ENCODE results near the gene PLCB1.

PLCB1 gene

DNA sequence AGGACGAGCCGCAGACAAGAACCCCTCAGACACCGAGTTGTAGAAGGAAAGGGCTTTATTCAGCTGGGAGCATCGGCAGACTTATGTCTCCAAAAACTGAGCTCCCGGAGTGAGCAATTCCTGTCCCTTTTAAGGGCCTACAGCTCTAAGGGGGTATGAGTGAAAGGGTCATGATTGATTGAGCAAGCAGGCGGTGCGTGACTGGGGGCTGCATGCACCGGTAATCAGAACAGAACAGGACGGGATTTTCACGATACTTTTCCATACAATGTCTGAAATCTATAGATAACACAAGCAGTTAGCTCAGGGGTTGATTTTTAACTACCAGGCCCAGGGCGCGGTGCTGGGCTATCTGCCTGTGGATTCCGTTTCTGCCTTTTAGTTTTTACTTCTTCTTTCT lies 710.5 kb downstream of the PLCB1 start:
- Histone ChIP-seq H2AFZ (ENCODE audit: low read length) (no peak overlapping the region), H3K4me3 (ENCODE audit: low read length, poor library complexity, severe bottlenecking) (no peak overlapping the region), H3K27me3 (ENCODE audit: insufficient read depth, low read length, poor library complexity, severe bottlenecking) (no peaks in the 10 kb centered on the region), H3K4me1 (ENCODE audit: insufficient read depth, low read length, poor library complexity, severe bottlenecking) (no peaks in the 10 kb centered on the region), H3K9me2 (replicated peaks; ENCODE audit: low read depth, low read length) (no peaks in the 10 kb centered on the region), H3F3A (ENCODE audit: low read depth) (no peaks in the 10 kb centered on the region), H3K4me2 (ENCODE audit: low read depth, low read length, poor library complexity, severe bottlenecking) (no peak overlapping the region), H3K9ac (ENCODE audit: low read depth, low read length, poor library complexity, severe bottlenecking) (no peak overlapping the region), H4K20me1 (ENCODE audit: insufficient read depth, low read length, poor library complexity, severe bottlenecking) (no peaks in the 10 kb centered on the region), H3K79me2 (ENCODE audit: insufficient read depth, low read length) (no peaks in the 10 kb centered on the region), H3K9me3 (ENCODE audit: insufficient read depth, low read depth, low read length) (no peaks in the 10 kb centered on the region), H3K36me3 (ENCODE audit: insufficient read depth, low read length) (no peaks in the 10 kb centered on the region)
- TF ChIP-seq, protein P1, sequence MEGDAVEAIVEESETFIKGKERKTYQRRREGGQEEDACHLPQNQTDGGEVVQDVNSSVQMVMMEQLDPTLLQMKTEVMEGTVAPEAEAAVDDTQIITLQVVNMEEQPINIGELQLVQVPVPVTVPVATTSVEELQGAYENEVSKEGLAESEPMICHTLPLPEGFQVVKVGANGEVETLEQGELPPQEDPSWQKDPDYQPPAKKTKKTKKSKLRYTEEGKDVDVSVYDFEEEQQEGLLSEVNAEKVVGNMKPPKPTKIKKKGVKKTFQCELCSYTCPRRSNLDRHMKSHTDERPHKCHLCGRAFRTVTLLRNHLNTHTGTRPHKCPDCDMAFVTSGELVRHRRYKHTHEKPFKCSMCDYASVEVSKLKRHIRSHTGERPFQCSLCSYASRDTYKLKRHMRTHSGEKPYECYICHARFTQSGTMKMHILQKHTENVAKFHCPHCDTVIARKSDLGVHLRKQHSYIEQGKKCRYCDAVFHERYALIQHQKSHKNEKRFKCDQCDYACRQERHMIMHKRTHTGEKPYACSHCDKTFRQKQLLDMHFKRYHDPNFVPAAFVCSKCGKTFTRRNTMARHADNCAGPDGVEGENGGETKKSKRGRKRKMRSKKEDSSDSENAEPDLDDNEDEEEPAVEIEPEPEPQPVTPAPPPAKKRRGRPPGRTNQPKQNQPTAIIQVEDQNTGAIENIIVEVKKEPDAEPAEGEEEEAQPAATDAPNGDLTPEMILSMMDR (conservative IDR thresholded peaks at IDR 0.05; ENCODE audit: low read length), result no peak
- TF ChIP-seq EZH2phosphoT487 (IDR thresholded peaks at IDR 0.05; ENCODE audit: borderline replicate concordance), result no peak

DNA sequence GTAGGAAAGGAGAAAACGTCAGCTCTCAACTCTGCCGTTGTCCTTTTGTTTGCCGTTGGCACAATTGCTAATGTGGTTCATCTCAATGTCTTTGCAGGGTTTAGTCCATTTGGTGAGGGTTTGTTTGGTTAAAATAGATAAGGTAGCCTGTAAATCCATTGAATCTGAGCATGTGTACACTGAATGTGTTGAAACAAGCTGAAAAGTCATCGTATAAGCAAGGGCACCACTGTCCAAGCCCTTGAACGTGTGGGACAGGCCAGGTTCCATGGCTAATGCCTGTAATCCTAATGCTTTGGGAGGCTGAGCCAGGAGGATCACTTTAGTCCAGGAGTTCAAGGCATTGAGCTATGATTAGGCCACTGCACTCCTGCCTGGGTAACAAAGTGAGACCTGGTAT lies 712.1 kb downstream of the PLCB1 start:
- Histone ChIP-seq H3K9me3 (ENCODE audit: insufficient read depth, low read depth, low read length) (no peaks in the 10 kb centered on the region), H3K9me2 (replicated peaks; ENCODE audit: low read depth, low read length) (no peaks in the 10 kb centered on the region), H2AFZ (ENCODE audit: low read length) (no peak overlapping the region), H3K79me2 (ENCODE audit: insufficient read depth, low read length) (no peaks in the 10 kb centered on the region), H3K4me1 (ENCODE audit: insufficient read depth, low read length, poor library complexity, severe bottlenecking) (no peaks in the 10 kb centered on the region), H3F3A (ENCODE audit: low read depth) (no peaks in the 10 kb centered on the region), H4K20me1 (ENCODE audit: insufficient read depth, low read length, poor library complexity, severe bottlenecking) (no peaks in the 10 kb centered on the region), H3K4me2 (ENCODE audit: low read depth, low read length, poor library complexity, severe bottlenecking) (no peak overlapping the region), H3K4me3 (ENCODE audit: low read length, poor library complexity, severe bottlenecking) (no peak overlapping the region), H3K36me3 (ENCODE audit: insufficient read depth, low read length) (no peaks in the 10 kb centered on the region), H3K9ac (ENCODE audit: low read depth, low read length, poor library complexity, severe bottlenecking) (no peak overlapping the region), H3K27me3 (ENCODE audit: insufficient read depth, low read length, poor library complexity, severe bottlenecking) (no peaks in the 10 kb centered on the region)
- TF ChIP-seq, protein P1 (conservative IDR thresholded peaks at IDR 0.05; ENCODE audit: low read length), result no peak
- no peak for TF ChIP-seq EZH2phosphoT487 (IDR thresholded peaks at IDR 0.05; ENCODE audit: borderline replicate concordance)

DNA sequence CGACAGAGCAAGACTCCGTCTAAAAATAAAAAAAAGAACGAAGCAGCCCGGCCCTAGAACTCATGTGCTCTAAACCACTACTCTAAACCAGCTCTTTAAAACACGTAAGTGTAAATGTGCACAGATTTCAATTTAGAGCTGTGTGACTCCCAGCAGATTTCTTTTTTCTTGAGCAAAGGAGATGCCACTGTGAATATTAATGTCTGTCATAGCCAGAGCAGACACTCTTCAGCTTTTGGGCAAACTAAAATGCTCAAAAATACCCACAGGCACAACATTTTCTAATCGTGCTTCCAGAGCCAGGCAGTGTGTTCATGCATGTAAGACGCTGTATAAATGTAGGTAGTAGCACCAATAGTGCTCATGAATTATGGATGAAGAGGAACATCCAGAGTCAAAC lies 717.9 kb downstream of the PLCB1 start:
- H3K27me3 ChIP-seq (ENCODE audit: insufficient read depth, low read length, poor library complexity, severe bottlenecking), result no peaks in the 10 kb centered on the region
- no peaks in the 10 kb centered on the region for H3K9me2 ChIP-seq (replicated peaks; ENCODE audit: low read depth, low read length)
- H3K9me3 ChIP-seq (ENCODE audit: insufficient read depth, low read depth, low read length), result no peaks in the 10 kb centered on the region
- TF ChIP-seq, protein P1 (conservative IDR thresholded peaks at IDR 0.05; ENCODE audit: low read length), result no peak
- TF ChIP-seq EZH2phosphoT487 (IDR thresholded peaks at IDR 0.05; ENCODE audit: borderline replicate concordance), result no peak
- H2AFZ ChIP-seq (ENCODE audit: low read length), result no peak overlapping the region
- H3K4me1 ChIP-seq (ENCODE audit: insufficient read depth, low read length, poor library complexity, severe bottlenecking), result peaks cover 8% of the 10 kb centered on the region
- H3K36me3 ChIP-seq (ENCODE audit: insufficient read depth, low read length), result no peaks in the 10 kb centered on the region
- H4K20me1 ChIP-seq (ENCODE audit: insufficient read depth, low read length, poor library complexity, severe bottlenecking), result no peaks in the 10 kb centered on the region
- no peaks in the 10 kb centered on the region for H3F3A ChIP-seq (ENCODE audit: low read depth)
- no peak overlapping the region for H3K9ac ChIP-seq (ENCODE audit: low read depth, low read length, poor library complexity, severe bottlenecking)
- H3K4me2 ChIP-seq (ENCODE audit: low read depth, low read length, poor library complexity, severe bottlenecking), result no peak overlapping the region
- no peaks in the 10 kb centered on the region for H3K79me2 ChIP-seq (ENCODE audit: insufficient read depth, low read length)
- H3K4me3 ChIP-seq (ENCODE audit: low read length, poor library complexity, severe bottlenecking), result no peak overlapping the region
